HEK293 (cell line): ENCODE results near the gene CORT.

Experiments used
- CTCF ChIA-PET: fragments of 350-600 bp; formaldehyde crosslinking; extraction: SDS; loops from one replicate; lab custom pipeline; 2021; ENCODE audit warnings: antibody characterized with exemption; lab: Yijun Ruan, JAX
- POLR2A ChIA-PET: fragments of 300-600 bp; formaldehyde crosslinking; extraction: SDS; loops from one replicate; lab custom pipeline; 2020; ENCODE audit warnings: antibody characterized with exemption, inconsistent platforms; lab: Yijun Ruan, JAX
- H3K27ac ChIP-seq: fragments of 200-500 bp; sonication (Bioruptor generic); 2 replicates; pipeline ENCODE4 v1.5.1; 2014; ENCODE audit warnings: low read depth, low read length, control low read depth, inconsistent platforms; ENCODE audit errors: extremely low read depth
- H3K36me3 ChIP-seq, 2 experiments: fragments of 200-500 bp in 1 of 2; sonication (Bioruptor generic) in 1 of 2; 1 replicate in 1 of 2; 2 replicates in 1 of 2; pipeline ENCODE4 v1.5.1; 2014 to 2017; ENCODE audit warnings: inconsistent platforms in 2 of 2, low read length in 2 of 2; ENCODE audit not compliant: control insufficient read depth in 2 of 2, insufficient read depth in 1 of 2
- H3K4me1 ChIP-seq: fragments of 200-500 bp; sonication (Bioruptor generic); 2 replicates; pipeline ENCODE4 v1.5.1; 2014; ENCODE audit warnings: mild to moderate bottlenecking, low read length, inconsistent platforms; ENCODE audit not compliant: control insufficient read depth, insufficient read depth
- H3K4me3 ChIP-seq: 2 replicates; pipeline ENCODE4 v1.5.1; 2011; ENCODE audit warnings: low read depth, mild to moderate bottlenecking, control low read depth, low read length, moderate library complexity
- H3K9me3 ChIP-seq: fragments of 200-500 bp; sonication (Bioruptor generic); 2 replicates; pipeline ENCODE4 v1.5.1; 2014; ENCODE audit warnings: low read depth, low read length, inconsistent platforms; ENCODE audit not compliant: control insufficient read depth, insufficient read depth
- CTCF ChIP-seq: fragments of 450-650 bp; formaldehyde crosslinking; IDR thresholded peaks from 2 replicates; pipeline ENCODE4 v1.5.1; 2016; ENCODE audit warnings: missing biosample characterization, missing genetic modification characterization
- ELK4 ChIP-seq: IDR thresholded peaks from 2 replicates; pipeline ENCODE4 v1.6.1; 2011; ENCODE audit warnings: mild to moderate bottlenecking, low read depth, low read length, borderline replicate concordance
- KLF10 ChIP-seq: fragments of 450-650 bp; IDR thresholded peaks from 2 replicates; pipeline ENCODE4 v1.5.1; 2018; ENCODE audit warnings: missing biosample characterization, mild to moderate bottlenecking, missing genetic modification characterization
- PRDM1 ChIP-seq: fragments of 450-650 bp; formaldehyde crosslinking; IDR thresholded peaks from 2 replicates; pipeline ENCODE4; 2016; ENCODE audit warnings: missing biosample characterization, missing genetic modification characterization
- PRDM4 ChIP-seq: fragments of 450-650 bp; formaldehyde crosslinking; IDR thresholded peaks from 2 replicates; pipeline ENCODE4 v1.5.1; 2017; ENCODE audit warnings: missing biosample characterization, missing genetic modification characterization
- REPIN1 ChIP-seq: fragments of 450-650 bp; formaldehyde crosslinking; IDR thresholded peaks from 2 replicates; pipeline ENCODE4 v1.5.1; 2017; ENCODE audit warnings: missing biosample characterization, missing genetic modification characterization, low read depth
- SCRT1 ChIP-seq: fragments of 450-650 bp; formaldehyde crosslinking; IDR thresholded peaks from 2 replicates; pipeline ENCODE4 v1.5.1; 2016; ENCODE audit warnings: missing biosample characterization, missing genetic modification characterization, borderline replicate concordance
- ZBTB48 ChIP-seq: fragments of 450-650 bp; formaldehyde crosslinking; IDR thresholded peaks from 2 replicates; pipeline ENCODE4 v1.5.1; 2016; ENCODE audit warnings: missing biosample characterization, missing genetic modification characterization
- ZBTB7A ChIP-seq: fragments of 450-650 bp; formaldehyde crosslinking; IDR thresholded peaks from 2 replicates; pipeline ENCODE4 v1.5.1; 2016; ENCODE audit warnings: low read depth, missing biosample characterization, missing genetic modification characterization
- ZFP41 ChIP-seq: fragments of 450-650 bp; formaldehyde crosslinking; IDR thresholded peaks from 2 replicates; pipeline ENCODE4 v1.5.1; 2016; ENCODE audit warnings: missing biosample characterization, missing genetic modification characterization, borderline replicate concordance
- ZNF10 ChIP-seq: fragments of 450-650 bp; formaldehyde crosslinking; IDR thresholded peaks from 2 replicates; pipeline ENCODE4 v1.5.1; 2017; ENCODE audit warnings: missing biosample characterization, missing genetic modification characterization
- ZNF175 ChIP-seq: fragments of 450-650 bp; formaldehyde crosslinking; IDR thresholded peaks from 2 replicates; pipeline ENCODE4 v1.5.1; 2016; ENCODE audit warnings: missing biosample characterization, missing genetic modification characterization
- ZNF19 ChIP-seq: fragments of 450-650 bp; formaldehyde crosslinking; IDR thresholded peaks from 2 replicates; pipeline ENCODE4; 2016; ENCODE audit warnings: missing biosample characterization, missing genetic modification characterization, low read depth
- ZNF449 ChIP-seq: fragments of 450-650 bp; formaldehyde crosslinking; IDR thresholded peaks from 2 replicates; pipeline ENCODE4 v1.5.1; 2017; ENCODE audit warnings: missing biosample characterization, mild to moderate bottlenecking, missing genetic modification characterization, moderate library complexity
- ZNF473 ChIP-seq: fragments of 450-650 bp; formaldehyde crosslinking; IDR thresholded peaks from 2 replicates; pipeline ENCODE4 v1.5.1; 2017; ENCODE audit warnings: missing biosample characterization, missing genetic modification characterization
- ZNF549 ChIP-seq: fragments of 450-650 bp; IDR thresholded peaks from 2 replicates; pipeline ENCODE4 v1.5.1; 2018; ENCODE audit warnings: missing biosample characterization, missing genetic modification characterization, mild to moderate bottlenecking, inconsistent platforms, moderate library complexity
- ZNF560 ChIP-seq: fragments of 450-650 bp; formaldehyde crosslinking; IDR thresholded peaks from 2 replicates; pipeline ENCODE4 v1.5.1; 2017; ENCODE audit warnings: missing biosample characterization, missing genetic modification characterization, borderline replicate concordance
- ZNF645 ChIP-seq: fragments of 450-650 bp; formaldehyde crosslinking; IDR thresholded peaks from 2 replicates; pipeline ENCODE4; 2016; ENCODE audit warnings: missing biosample characterization, missing genetic modification characterization
- ZNF768 ChIP-seq: fragments of 450-650 bp; formaldehyde crosslinking; IDR thresholded peaks from 2 replicates; pipeline ENCODE4 v1.5.1; 2018; ENCODE audit warnings: missing biosample characterization, mild to moderate bottlenecking, missing genetic modification characterization
- ZNF843 ChIP-seq: fragments of 450-650 bp; formaldehyde crosslinking; IDR thresholded peaks from 2 replicates; pipeline ENCODE4 v1.5.1; 2016; ENCODE audit warnings: missing biosample characterization, missing genetic modification characterization
- ZSCAN16 ChIP-seq: fragments of 450-650 bp; formaldehyde crosslinking; IDR thresholded peaks from 2 replicates; pipeline ENCODE4 v1.5.1; 2016; ENCODE audit warnings: missing biosample characterization, missing genetic modification characterization
- ZSCAN18 ChIP-seq: fragments of 450-650 bp; formaldehyde crosslinking; IDR thresholded peaks from 2 replicates; pipeline ENCODE4 v1.5.1; 2016; ENCODE audit warnings: missing biosample characterization, missing genetic modification characterization
- ZSCAN23 ChIP-seq: fragments of 450-650 bp; formaldehyde crosslinking; IDR thresholded peaks from 2 replicates; pipeline ENCODE4 v1.5.1; 2016; ENCODE audit warnings: missing biosample characterization, missing genetic modification characterization

Gene CORT

GRCh38 chr1:10495475-10495817 lies 45.6 kb downstream of the CORT start:
- no peaks in the 10 kb centered on the region for H3K4me1 ChIP-seq
- ChIA-PET CTCF (interaction anchor here (0.6 to 9.8 kb wide), 15 partner anchors 8 to 449 kb away, joined by 3 to 148 read pairs (median 5); partner anchors contain the start of gene CENPS), POLR2A (interaction anchor here (0.6 to 0.9 kb wide), 3 partner anchors 41 to 1443 kb away, joined by 3 read pairs; partner anchors contain the start of gene CENPS)
- TF ChIP-seq ZNF549 (no peak), ZNF560 (tag by site-specific recombination) (no peak), REPIN1 (tag by site-specific recombination) (no peak), ZSCAN16 (tag by site-specific recombination) (no peak), ZNF768 (tag by site-specific recombination) (no peak), ZNF10 (tag by site-specific recombination) (no peak), PRDM4 (tag by site-specific recombination) (no peak), ZSCAN23 (tag by site-specific recombination) (no peak), ELK4 (no peak), ZBTB48 (no peak), ZFP41 (tag by site-specific recombination) (no peak), SCRT1 (tag by site-specific recombination) (no peak), ZNF645 (no peak)
- H3K4me3 ChIP-seq = no peak overlapping the region
- H3K36me3 ChIP-seq = peaks cover 0 to 25% of the 10 kb centered on the region in 2 experiments; a peak in 1 of 3 replicates
- no peaks in the 10 kb centered on the region for H3K9me3 ChIP-seq
- no peak overlapping the region for H3K27ac ChIP-seq

GRCh38 chr1:10495952-10496351 lies 46.1 kb downstream of the CORT start:
- Histone ChIP-seq H3K9me3 (no peaks in the 10 kb centered on the region), H3K27ac (no peak overlapping the region), H3K36me3 (peaks cover 0 to 25% of the 10 kb centered on the region in 2 experiments; a peak in 1 of 3 replicates), H3K4me3 (no peak overlapping the region), H3K4me1 (no peaks in the 10 kb centered on the region)
- POLR2A ChIA-PET = interaction anchor here (0.6 kb wide), 1 partner anchor 1443 kb away, joined by 3 read pairs; no protein-coding TSS in a partner anchor
- CTCF ChIA-PET = interaction anchor here (0.8 to 9.8 kb wide), 5 partner anchors 12 to 369 kb away, joined by 3 to 148 read pairs (median 17); partner anchors contain the start of gene CENPS
- TF ChIP-seq ZNF449 (tag by site-specific recombination) (no peak), ZBTB7A (no peak), ZNF473 (no peak), CTCF (tag by site-specific recombination) (no peak), ZNF560 (tag by site-specific recombination) (no peak), ZNF175 (tag by site-specific recombination) (no peak), KLF10 (no peak), ZNF843 (no peak), ZSCAN18 (tag by site-specific recombination) (no peak), ZNF19 (tag by site-specific recombination) (no peak), PRDM1 (no peak)
